ENCODE data around the gene EPHB1. TPM values are rescaled to one million over a fixed set of nuclear protein-coding genes. Genes with fewer than 3 reads are reported as not detected.

EPHB1 gene
- total RNA-seq, 1 experiment from 2014 or later: 0.86 TPM

GRCh38 chr3:135218304-135218703 lies 423.2 kb downstream of the EPHB1 start:
- H3K9me3 ChIP-seq (ENCODE audit: control insufficient read depth in 1 of 2, insufficient read depth in 1 of 2, low read depth in 1 of 2, low read length in 2 of 2): no peaks in the 10 kb centered on the region
- H3K4me3 ChIP-seq (replicated peaks in 1 of 2; ENCODE audit: low read depth in 1 of 2, low read length in 2 of 2): no peak overlapping the region
- BruUV-seq (replicated peaks): no TSS peak
- ChIA-PET RAD21 (ENCODE audit: low non-redundant PET in 1 of 2, low total read pairs in 2 of 2, uncharacterized antibody in 2 of 2, unreplicated experiment in 2 of 2) (no interaction called here), CTCF (no interaction called here), POLR2A (no interaction called here)
- no peaks in the 10 kb centered on the region for H3K9me2 ChIP-seq (ENCODE audit: insufficient read depth)
- H2AFZ ChIP-seq (ENCODE audit: low read depth, low read length, poor library complexity, severe bottlenecking): no peak overlapping the region
- intact Hi-C loops (cut with micrococcal nuclease): no loop called here
- DNase-seq (ENCODE audit: low read depth, low spot score) (no peak), ATAC-seq (no peak)
- peaks cover 3% of the 10 kb centered on the region; the same call in 1 of the 2 replicates for H3K27me3 ChIP-seq (ENCODE audit: insufficient read depth, low read length)
- no peak for TF ChIP-seq ZFX (IDR thresholded peaks at IDR 0.05)
- no peak for TF ChIP-seq ZBTB33 (IDR thresholded peaks at IDR 0.05; ENCODE audit: extremely low read depth, insufficient replicate concordance, low read length)
- TF ChIP-seq SIN3A (IDR thresholded peaks at IDR 0.05; ENCODE audit: low read depth): no peak
- no peak for TF ChIP-seq YY1 (IDR thresholded peaks at IDR 0.05; ENCODE audit: extremely low read depth, insufficient replicate concordance, low read depth, low read length)
- TF ChIP-seq FOSL1 (IDR thresholded peaks at IDR 0.05; ENCODE audit: low read depth): no peak
- no peak for TF ChIP-seq ZNF274 (IDR thresholded peaks at IDR 0.05; ENCODE audit: low read depth, low read length)
- no peak for TF ChIP-seq EZH2 (IDR thresholded peaks at IDR 0.05)
- no peak for TF ChIP-seq SRF (IDR thresholded peaks at IDR 0.05; ENCODE audit: low read depth)
- TF ChIP-seq JUND (IDR thresholded peaks at IDR 0.05): no peak
- TF ChIP-seq, protein P1, sequence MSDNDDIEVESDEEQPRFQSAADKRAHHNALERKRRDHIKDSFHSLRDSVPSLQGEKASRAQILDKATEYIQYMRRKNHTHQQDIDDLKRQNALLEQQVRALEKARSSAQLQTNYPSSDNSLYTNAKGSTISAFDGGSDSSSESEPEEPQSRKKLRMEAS (IDR thresholded peaks at IDR 0.05): no peak
- no peak for TF ChIP-seq CBX3 (IDR thresholded peaks at IDR 0.05; ENCODE audit: low read depth)
- TF ChIP-seq RAD21 (IDR thresholded peaks at IDR 0.05; ENCODE audit: low read depth): no peak
- no peak for TF ChIP-seq ELF1 (IDR thresholded peaks at IDR 0.05; ENCODE audit: borderline replicate concordance, low read depth)
- TF ChIP-seq POLR2A (IDR thresholded peaks at IDR 0.05; ENCODE audit: borderline replicate concordance, extremely low read depth, insufficient read depth, insufficient read length): no peak
- no peak for TF ChIP-seq ATF3 (IDR thresholded peaks at IDR 0.05)
- TF ChIP-seq CEBPB (IDR thresholded peaks at IDR 0.05; ENCODE audit: low read depth): no peak
- no peaks in the 10 kb centered on the region for H4K20me1 ChIP-seq (ENCODE audit: insufficient read depth)
- H3K9ac ChIP-seq (ENCODE audit: low read length): no peak overlapping the region
- no peaks in the 10 kb centered on the region for H3K4me1 ChIP-seq (ENCODE audit: control insufficient read depth in 1 of 2, insufficient read depth in 2 of 2, low read length in 2 of 2)
- H3K79me2 ChIP-seq (ENCODE audit: insufficient read depth, low read length): no peaks in the 10 kb centered on the region
- no peaks in the 10 kb centered on the region for H3K36me3 ChIP-seq (ENCODE audit: control insufficient read depth in 1 of 2, insufficient read depth in 2 of 2, low read length in 2 of 2)
- H3K27ac ChIP-seq (ENCODE audit: low read depth, low read length): no peak overlapping the region
- H3K4me2 ChIP-seq (ENCODE audit: low read length): no peak overlapping the region

All from HCT116 (cell line).